NOMO-1 (cell line): Measurements from ENCODE around the gene ITGA3.
"Not testable (repeated sequence)": the region's sequence is repeated elsewhere in the genome, so short reads cannot be mapped to it uniquely, and the experiment has no call there.

ENCODE experiments used
- DNase-seq, 2 experiments: peaks; one replicate each; lab custom pipeline; 2025; ENCODE audit not compliant: unreplicated experiment in 2 of 2; lab: John Stamatoyannopoulos, UW

ITGA3 gene

DNA sequence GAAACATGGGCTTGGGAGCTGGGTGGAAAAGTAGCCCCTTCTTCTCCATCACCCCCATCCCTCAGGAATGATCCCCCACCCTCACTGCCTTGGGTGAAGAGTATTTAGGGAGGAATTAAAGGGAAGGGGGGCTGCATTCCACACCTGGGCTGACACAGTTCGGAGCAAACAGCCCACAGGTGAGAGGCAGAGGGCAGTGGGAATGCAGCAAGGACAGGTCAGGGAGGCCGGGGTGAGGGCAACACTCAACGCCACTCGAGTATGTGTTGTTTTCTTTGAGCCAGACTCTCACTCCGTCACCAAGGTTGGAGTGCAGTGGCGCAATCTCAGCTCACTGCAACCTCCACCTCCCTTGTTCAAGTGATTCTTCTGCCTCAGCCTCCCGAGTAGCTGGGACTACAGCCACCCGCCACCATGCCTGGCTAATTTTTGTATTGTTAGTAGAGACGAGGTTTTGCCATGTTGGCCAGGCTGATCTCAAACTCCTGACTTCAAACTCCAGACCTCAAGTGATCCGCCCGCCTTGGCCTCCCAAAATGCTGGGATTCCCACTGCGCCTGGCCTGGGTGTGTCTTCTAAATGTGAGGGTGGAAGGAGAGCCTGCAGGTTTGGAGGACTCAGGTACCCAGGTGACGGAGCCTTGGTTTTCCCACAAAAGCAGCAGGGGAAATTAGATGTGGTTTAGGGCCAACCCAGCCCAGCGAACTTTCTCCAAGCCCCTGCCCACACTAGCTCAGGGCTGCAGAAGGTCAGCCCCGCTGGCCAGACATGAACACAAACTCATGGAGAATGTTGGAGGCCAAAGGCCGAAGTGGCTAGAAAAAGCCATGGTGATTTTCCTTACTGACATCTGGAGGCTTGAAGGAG, 21.2 kb upstream of the ITGA3 start:
- no peak for DNase-seq

DNA sequence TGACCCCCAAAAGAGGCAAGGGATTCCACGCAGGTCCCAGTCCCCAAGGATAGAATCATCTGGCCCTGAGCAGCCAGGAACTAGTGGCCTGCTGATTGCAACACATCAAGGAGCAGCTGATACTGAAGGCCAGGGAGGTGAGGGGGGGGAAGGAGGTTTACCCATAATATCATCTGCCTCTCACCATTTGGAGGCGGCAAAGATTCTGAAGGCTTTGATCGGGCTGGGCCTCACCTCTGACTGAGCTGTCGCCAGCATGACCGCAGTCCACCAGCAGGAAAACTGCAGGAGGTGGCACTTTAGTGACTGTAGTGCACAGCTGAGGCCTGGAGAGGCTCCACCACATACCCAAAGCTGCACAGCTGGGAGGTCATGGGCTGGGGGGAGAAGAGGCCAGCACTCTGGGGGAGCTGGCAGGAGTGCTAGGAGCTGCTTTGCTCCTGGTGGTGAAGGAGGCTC, 20.5 kb upstream of the ITGA3 start:
- DNase-seq = no peak

DNA sequence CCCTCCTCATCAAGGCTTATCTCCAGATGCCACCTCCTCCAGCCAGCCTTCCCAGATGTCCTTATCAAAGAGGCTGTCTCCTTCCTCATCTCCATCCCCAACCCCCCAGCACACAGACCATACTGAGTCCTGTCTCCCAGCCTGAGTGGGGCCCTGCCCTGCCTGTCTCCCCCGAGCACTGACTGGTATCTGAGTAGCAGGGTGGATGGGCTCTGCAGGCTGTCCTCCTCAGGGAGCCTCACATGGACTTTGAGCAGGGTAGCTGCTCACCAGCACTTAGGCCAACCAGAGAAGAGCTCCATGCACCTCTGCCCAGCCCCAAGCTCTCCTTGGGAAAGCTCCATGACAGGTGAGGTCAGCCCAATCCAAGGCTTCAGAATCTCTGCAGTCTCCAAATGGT, 20.0 kb upstream of the ITGA3 start:
- no peak for DNase-seq

DNA sequence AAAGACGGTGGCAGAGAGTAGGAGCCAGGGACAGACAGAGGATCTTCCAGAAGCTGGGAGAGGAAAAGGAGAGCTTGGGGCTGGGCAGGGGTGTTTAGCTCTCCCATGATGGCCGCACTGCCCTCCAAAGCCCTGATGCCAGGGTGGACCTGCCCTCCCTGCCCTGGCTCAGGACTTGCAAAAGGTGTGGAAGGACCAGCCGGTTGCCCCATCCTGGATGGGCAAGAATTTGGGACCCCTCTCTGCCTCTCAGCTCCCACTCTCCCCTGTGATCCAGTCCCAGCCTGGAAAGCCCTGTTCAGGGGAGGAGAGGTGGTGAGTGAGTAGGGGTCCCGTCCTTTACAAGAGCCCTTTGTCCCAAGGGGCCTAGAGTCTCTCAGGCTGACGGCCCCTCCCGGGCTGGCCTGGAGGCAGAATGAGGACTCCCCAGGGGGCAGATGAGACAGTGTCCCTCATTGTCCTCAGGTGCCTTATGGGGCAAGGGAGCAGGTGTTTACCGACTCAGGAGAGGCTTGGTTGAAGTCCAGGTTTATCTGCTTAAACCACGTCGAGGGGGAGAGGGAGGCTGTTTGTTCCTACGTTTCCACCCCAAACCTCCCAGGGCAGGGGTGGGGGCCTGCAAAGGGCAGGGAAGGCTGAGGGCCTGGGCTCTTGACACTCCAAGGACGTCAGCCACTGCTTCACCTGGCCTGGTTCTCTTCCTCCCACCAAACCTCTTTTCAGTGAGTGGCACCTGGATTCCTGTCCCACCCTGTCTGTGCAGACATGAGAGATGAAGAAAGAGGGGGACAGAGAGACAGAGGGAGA, 19.3 kb upstream of the ITGA3 start:
- no peak for DNase-seq

GRCh38 chr17:50037321-50038107, 18.4 kb upstream of the ITGA3 start:
- DNase-seq = no peak

GRCh38 chr17:50039058-50039457, 16.9 kb upstream of the ITGA3 start:
- no peak for DNase-seq

DNA sequence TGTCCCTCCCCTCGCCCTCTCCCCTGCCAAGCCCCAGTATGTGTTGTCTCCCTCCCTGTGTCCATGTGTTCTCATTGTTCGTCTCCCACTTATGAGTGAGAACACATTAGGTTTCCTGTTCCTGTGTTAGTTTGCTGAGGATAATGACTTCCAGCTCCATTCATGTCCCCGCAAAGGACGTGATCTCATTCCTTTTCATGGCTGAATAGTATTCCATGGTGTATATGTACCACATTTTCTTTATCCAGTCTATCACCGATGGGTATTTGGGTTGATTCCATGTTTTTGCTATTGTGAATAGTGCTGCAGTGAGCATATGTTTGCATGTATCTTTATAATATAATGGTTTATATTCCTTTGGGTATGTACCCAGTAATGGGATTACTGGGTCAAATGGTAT, 15.4 kb upstream of the ITGA3 start:
- not testable (repeated sequence) for DNase-seq

DNA sequence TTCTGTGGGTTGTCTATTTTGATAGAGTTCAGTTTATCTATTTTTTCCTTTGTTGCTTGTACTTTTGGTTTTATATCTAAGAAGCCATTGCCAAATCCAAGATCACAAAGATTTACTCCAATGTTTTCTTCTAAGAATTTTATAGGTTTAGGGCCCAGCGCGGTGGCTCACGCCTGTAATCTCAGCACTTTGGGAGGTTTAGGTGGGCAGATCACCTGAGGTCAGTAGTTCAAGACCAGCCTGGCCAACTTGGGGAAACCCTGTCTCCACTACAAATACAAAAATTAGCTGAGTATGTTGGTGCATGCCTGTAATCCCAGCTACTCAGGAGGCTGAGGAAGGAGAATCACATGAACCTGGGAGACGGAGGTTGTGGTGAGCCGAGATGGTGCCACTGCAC, 13.7 kb upstream of the ITGA3 start:
- no peak for DNase-seq

- DNase-seq = no peak
Observed at GRCh38 chr17:50043290-50044148, 12.4 kb upstream of the ITGA3 start.

- no peak for DNase-seq
Observed at GRCh38 chr17:50044483-50044882, 11.4 kb upstream of the ITGA3 start.

DNA sequence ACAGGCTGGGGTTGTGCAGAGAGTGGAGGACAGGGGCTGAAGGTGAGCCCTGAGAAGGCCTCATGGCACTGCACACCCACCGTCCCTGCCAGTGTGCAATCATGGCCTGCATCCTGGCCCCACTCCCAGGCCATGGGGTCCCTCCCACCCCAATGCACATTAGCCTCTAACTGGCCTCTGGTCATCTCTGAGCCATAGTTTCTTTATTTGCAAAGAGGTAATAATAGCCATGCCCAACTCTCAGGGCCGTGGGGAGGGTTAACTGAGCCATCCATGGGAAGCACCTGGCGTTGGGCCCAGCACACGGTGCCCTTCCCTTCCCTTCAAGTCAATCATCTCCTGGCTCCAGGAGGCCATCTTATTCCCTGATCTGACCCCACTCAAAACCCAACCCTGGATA, 10.8 kb upstream of the ITGA3 start:
- no peak for DNase-seq

- no peak for DNase-seq
Observed at GRCh38 chr17:50046179-50046578, 9.7 kb upstream of the ITGA3 start.

DNA sequence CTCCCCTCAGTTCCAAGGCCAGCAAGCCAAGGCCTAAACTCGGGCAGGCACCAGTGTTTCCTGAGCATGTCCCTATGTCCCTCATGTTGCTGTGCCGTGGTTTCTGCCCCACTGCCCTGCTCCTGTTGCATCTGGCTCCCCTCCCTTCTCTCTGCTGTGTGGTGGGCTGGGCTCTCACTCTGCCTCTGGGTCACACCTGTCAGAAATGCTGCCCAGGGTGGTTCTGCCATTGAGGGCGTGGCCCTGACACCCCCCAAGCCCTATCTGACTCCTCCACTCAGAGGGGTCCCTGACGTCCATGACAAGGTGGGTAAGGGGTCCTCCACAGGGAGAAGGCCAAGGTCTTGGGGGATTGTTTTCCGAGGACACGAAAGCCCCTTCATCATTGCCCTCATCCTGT, 9.2 kb upstream of the ITGA3 start:
- DNase-seq = no peak

- DNase-seq = no peak
Observed at GRCh38 chr17:50047083-50047482, 8.8 kb upstream of the ITGA3 start.

DNA sequence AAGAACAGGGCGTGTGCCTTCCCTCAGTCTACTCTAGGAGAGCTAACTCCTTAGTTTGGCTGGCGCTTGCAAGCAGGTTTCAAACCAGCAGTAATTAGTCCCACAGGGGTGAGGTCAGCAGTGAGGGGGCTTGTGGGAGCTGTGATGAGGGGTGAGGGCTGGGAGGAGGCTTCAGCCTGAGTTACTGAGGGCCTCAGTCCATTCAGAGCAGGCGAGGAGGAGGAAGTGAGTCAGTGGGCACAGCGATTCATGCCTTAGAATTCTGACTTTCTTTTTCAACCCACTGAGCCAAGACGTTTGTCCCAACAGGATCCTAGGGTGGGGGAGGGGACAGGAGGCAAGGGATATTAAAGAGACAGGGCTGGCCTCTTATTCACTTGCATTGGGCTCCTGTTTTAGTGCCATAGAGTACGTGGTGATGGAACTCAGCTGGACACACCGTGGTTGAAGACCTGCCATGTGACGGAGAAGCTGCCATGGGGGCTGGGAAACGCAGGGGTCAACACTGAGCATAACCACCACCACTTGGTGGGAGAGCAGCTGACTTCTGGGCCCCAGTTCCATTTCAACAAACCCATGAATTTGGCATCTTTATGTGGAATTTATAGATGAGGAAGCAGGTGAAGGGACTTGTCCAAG, 8.3 kb upstream of the ITGA3 start:
- no peak for DNase-seq

- DNase-seq = no peak
Observed at GRCh38 chr17:50048146-50048720, 7.7 kb upstream of the ITGA3 start.

DNA sequence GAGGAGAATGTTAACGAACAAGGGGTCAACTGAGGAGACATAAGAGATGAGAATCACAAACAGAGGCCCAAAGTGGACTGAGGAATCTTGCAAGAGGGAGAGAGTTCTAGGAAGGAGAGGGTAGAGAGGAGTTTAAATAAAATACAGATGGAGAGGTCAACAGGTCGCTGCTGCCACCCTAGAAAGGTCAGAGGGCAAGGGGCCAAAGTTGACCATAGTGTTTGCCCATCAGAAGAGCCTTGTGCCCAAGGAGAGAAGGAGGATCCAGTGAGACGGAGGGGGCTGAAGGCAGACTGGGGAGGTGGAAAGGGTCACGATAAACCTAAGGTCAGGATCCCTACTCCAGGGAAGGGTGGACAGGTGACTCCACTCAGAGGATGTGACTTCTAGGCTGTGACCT, 6.9 kb upstream of the ITGA3 start:
- DNase-seq = no peak

- DNase-seq = no peak
Observed at GRCh38 chr17:50049636-50050035, 6.3 kb upstream of the ITGA3 start.

- DNase-seq = no peak
Observed at GRCh38 chr17:50050431-50051032, 5.4 kb upstream of the ITGA3 start.
